ENCODE measurements around the gene ELOVL6.

The ELOVL6 gene

GRCh38 chr4:110003401-110004187 is 194.8 kb downstream of the ELOVL6 start:
- in situ Hi-C loops (cut with HindIII; ENCODE audit: low sequenced_read_pairs), result no loop called here

GRCh38 chr4:110002326-110002725 is 196.1 kb downstream of the ELOVL6 start:
- in situ Hi-C loops (cut with HindIII; ENCODE audit: low sequenced_read_pairs), result no loop called here

- in situ Hi-C loops (cut with HindIII; ENCODE audit: low sequenced_read_pairs), result no loop called here
Observed at GRCh38 chr4:109999585-109999912, 198.9 kb downstream of the ELOVL6 start.

GRCh38 chr4:109998867-109999584 is 199.4 kb downstream of the ELOVL6 start:
- in situ Hi-C loops (cut with HindIII; ENCODE audit: low sequenced_read_pairs), result no loop called here

- in situ Hi-C loops (cut with HindIII; ENCODE audit: low sequenced_read_pairs), result no loop called here
Observed at GRCh38 chr4:109996526-109996925, 201.9 kb downstream of the ELOVL6 start.

Measured in DLD1 (cell line).